Stimulated activated CD4-positive, alpha-beta T cell treated with anti-CD3 and anti-CD28 coated beads, TNF-alpha, amount 100 ng/mL, for 4 hours (primary cell): Measurements from ENCODE around the gene USP1.

Experiments
- DNase-seq, 3 experiments: peaks; one replicate each; pipeline ENCODE4 v3.0.0-alpha.2; 2020; ENCODE audit warnings: low read depth in 3 of 3

USP1 gene

GRCh38 chr1:62426237-62426636 lies 10.6 kb upstream of the USP1 start:
- no peak for DNase-seq

DNA sequence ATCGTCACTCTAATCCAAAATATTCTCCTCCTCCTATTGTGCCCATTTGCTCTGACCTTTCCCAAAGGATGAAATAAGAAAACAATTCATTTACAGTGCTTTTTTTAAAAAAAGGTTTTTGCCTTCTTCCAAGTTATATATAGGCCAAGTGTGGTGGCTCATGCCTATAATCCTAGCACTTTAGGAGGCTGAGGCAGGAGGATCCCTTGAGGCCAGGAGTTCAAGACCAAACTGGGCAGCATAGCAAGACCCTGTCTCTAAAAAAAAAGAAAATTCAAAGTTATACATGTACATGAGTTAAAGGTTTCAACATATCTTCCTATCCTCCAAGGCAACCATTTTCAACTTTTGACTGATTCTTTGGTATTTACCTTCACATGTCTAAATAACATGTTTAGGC lies 10.1 kb upstream of the USP1 start:
- DNase-seq: no peak

GRCh38 chr1:62428351-62428750 lies 8.5 kb upstream of the USP1 start:
- DNase-seq: no peak

DNA sequence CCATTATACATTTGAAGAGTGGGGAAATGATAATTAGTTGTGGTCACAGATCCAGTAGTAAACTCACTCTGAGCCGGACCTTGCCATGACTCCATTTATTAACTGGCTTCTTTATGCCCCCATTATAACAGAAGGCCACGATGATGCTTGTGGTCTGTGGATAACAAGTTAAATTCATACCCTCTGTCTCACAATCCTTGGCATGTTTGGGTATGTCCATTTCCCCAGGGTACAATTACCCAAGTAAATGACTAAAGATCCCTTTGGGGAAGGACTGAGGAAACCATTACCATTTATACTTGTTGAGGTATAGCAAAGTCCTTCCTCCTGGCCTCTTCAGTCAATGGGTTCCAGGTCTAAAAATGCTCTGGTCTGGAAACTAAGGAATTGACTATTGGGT lies 7.3 kb upstream of the USP1 start:
- DNase-seq: no peak

DNA sequence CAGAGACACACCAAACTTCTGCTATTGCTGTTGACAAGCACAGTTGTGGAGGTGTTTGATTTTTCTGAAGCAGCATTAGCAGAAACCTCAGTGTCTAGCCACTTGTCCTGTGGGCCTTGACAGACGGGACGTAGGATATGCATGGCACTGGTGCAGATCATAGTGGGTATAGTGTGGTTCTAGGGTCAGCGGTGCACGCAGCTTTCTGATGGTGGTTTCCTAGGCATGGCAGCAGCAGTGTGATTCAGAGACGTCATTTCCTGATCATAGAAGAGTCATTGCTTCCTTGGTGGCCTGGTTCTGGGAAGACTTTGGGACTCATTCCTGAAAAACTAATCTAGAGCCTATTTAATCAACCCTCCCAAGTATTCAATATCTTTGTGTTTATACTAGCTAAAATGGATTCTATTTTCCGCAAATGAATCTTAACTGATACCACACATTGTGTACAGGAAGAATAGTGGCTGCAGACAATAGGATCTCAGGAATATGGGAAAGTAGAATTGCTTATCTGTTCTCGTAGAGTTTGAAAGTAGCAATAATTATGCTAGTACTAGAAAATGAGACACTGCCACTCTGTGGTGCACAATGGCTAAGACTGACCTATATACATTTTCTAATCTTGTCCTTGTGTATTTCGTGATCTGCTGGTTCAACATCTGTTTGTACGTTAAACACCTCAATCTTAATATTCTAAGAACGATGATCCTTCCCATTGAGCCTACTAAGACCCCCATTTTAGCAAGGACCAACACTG lies 2.8 kb upstream of the USP1 start:
- DNase-seq: no peak

DNA sequence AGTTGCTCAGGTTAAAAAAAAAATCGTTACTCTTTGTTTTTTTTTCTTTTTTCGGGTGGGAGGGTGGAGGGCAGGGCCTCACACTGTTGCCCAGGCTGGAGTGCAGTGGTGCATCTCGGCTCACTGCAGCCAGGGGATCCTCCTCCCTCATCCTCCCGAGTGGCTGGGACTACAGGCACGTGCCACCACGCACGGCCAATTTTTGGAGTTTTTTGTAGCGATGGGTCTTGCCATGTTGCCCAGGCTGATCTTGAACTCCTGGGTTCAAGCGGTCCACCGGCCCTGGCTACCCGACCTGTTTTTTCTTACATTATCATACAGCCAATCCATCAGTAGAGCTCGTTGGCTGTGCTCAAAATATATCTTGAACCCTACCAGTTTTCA lies 2.2 kb upstream of the USP1 start:
- DNase-seq: no peak

DNA sequence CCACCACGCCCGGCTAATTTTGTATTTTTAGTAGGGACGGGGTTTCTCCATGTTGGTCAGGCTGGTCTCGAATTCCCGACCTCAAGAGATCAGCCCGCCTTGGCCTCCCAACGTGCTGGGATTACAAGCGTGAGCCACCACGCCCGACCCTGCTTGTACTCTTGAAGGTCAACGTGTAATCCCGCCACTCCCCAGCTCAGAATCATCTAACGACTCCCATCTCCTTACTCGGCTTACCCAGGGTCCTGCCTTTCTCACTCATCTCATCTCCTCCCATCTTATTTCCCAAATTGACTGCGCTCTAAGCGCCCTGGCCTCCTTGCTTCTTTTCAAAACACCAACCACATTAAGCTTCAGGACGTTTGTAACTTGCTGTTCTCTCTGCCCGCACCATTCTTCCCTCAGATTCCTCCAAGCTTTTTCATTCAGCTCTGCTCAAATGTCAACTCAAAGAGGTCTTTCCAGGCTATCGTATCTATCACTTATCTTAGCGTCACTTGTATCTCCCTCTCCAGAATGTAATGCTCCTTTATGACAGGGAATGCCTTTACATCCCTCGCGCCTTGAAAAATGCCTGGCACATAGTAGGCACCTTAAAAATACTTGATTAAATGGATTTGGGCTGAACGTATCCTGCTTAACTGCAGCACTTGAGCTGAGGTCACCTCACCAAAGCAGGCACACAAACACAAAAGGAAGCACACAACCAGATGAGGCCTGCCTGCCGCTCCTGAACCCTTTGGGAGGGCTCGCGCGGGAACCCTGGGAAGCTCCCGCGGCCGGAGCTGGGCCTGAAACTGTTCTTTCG lies 1.4 kb upstream of the USP1 start:
- no peak for DNase-seq

DNA sequence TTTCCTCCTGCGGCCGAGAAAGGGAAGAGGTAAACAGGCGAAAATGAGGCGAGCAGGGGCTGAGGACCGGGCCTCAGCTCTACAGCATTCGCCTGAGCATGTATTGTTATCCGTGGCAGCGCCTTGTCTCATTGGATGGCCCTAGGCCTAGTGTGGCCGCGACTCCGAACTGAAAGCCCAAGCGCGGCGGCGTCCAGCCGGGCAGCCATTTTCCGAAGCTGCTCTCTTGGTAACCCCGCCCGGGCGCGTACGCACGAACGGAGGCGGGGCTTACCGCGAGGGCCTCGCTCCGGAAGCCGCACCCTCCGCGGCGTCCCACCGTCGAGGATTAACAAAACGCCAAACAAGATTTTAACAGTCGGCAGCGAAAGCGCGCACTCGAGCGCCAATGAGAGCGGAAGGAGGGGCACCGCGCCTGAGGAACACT lies 797 bp upstream of the USP1 start:
- DNase-seq: peak; percentile 88 to 93 (median 93)

- DNase-seq: peak in 2 of 3 experiments; percentile 16 to 42
Measured at GRCh38 chr1:62437273-62437940, 558 bp downstream of the USP1 start.

DNA sequence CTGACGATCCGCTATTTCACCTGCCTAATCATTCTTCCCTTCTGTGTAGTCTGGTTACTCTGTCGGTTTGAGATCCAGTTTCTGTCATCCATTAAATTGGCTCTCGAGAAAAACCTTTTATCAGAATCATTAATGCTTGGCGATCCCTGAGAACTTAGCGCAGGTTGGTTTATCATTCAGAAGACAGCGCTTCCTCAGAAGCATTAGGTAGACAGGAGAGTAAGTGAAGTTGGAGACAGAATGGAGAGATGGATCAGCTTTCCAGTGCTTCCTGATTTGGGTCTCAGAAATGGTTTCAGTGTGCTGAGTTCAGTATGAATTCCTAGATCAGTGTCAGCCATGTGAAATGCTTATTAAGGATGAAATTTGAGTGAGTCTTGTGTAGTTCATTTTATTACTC lies 1.3 kb downstream of the USP1 start:
- DNase-seq: no peak

- no peak for DNase-seq
Measured at GRCh38 chr1:62439652-62440371, 3.0 kb downstream of the USP1 start.

DNA sequence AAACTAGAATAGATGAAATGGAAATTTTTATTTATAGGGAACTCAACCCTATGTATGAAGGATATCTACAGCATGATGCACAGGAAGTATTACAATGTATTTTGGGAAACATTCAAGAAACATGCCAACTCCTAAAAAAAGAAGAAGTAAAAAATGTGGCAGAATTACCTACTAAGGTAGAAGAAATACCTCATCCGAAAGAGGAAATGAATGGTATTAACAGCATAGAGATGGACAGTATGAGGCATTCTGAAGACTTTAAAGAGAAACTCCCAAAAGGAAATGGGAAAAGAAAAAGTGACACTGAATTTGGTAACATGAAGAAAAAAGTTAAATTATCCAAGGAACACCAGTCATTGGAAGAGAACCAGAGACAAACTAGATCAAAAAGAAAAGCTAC lies 7.9 kb downstream of the USP1 start:
- no peak for DNase-seq

DNA sequence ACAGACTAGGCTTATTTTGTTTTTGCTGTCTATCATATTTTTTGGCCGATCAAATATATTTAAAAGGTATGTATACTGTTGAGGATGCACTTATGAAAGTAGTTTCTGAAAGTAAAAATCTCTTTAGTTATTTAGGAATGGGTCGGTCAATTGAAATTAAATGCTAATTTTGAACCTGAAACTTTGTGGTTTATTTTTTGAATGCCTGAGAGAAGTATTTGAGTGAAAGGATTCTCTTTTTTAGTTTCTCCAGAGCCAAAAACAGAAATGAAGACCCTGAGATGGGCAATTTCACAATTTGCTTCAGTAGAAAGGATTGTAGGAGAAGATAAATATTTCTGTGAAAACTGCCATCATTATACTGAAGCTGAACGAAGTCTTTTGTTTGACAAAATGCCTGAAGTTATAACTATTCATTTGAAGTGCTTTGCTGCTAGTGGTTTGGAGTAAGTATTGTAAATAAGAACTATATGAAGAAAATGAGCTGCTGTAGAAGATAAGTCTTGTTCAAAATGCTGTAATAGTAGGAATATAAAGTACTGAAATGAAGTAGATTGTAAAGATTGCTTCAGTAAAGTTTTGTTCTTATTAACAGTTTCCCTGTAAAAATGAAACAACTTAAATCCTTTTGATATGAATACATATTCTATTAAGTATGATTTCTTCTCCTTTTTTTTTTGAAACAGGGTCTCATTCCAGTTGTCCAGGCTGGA lies 11.5 kb downstream of the USP1 start:
- DNase-seq: no peak

DNA sequence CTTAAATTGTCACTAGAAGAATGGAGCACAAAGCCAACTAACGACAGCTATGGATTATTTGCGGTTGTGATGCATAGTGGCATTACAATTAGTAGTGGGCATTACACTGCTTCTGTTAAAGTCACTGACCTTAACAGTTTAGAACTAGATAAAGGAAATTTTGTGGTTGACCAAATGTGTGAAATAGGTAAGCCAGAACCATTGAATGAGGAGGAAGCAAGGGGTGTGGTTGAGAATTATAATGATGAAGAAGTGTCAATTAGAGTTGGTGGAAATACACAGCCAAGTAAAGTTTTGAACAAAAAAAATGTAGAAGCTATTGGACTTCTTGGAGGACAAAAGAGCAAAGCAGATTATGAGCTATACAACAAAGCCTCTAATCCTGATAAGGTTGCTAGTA lies 13.5 kb downstream of the USP1 start:
- no peak for DNase-seq

DNA sequence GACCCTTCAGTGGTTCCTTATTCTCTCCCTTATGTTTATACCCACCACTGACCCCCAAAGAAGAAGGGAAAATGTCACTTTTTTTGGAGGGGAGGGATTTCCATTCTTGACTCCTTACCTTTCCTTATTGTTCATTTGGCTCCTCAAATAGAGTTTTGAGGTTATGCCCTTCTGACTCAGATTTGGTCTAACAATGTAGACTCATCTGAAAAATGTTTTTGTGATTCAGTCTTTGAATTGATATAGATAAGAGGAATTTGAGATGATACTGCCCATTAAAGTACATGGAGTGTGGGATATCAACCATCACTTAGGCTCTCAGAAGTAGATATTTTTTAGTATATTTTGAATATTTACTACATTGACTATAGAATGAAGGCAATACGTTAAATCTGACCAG lies 16.1 kb downstream of the USP1 start:
- DNase-seq: no peak

DNA sequence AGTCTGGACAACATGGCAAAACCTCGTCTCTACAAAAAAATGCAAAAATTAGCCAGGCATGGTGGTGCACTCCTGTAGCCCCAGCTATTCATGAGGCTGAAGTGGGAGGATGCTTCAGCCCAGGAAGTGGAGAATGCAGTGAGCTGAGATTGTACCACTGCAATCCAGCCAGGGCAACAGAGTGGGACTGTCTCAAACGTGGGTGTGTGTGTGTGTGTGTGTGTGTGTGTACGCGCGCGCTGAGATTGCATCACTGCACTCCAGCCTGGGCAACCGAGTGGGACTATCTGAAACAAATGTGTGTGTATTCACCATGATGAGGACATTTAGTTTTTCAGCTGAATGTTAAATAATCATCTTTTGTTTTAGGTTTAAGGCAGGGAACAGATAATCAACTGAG lies 21.1 kb downstream of the USP1 start:
- no peak for DNase-seq

DNA sequence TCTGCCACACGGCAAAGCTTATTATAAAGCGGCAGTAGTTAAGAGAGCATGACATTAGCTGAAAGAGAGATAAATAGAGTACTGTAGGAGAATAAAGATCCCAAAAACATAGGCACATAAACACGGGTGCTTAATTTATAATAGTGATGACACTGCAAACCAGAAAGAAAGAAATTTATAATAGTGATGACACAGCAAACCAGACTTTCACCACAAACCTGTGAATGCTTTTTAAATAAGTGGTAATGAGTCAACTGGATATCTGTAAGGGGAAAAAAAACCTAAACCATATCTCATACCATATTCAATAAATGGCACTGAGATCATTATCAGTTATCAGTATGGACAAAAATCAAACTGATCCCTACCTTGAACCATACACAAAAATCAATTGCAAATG lies 25.5 kb downstream of the USP1 start:
- DNase-seq: no peak

- no peak for DNase-seq
Measured at GRCh38 chr1:62467092-62467491, 30.2 kb downstream of the USP1 start.

DNA sequence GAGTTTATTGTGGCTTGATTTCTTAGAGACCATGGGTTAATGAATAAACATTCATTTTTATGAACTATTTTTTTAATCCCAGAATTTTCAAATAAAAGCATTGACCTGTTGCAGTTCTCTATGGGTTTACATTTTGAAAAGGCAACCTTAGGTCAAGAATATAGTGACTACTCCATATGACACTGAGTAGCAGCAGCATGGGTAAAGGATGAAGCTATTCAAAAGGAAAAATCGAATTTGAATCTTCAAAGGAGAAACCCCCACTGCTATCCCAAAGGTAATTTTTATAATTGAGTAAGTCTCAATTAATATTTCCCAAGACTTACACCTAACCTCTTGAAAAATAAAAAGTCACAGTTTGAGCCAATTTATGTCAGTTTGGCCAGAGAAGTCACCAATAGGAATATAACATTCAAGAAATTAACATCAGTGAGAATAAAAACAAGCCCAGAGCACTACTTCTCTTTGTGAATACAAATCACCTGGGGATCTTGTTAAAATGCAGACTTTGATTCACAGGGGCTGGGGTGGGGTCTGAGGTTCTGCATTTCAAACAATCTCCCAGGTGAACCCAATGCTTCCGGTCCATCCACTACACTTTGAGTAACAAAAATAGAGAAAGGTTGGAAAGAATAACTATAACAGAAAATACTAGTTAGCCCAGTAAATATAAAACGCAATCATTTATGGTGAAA lies 39.8 kb downstream of the USP1 start:
- DNase-seq: no peak

- no peak for DNase-seq
Measured at GRCh38 chr1:62481681-62482080, 44.8 kb downstream of the USP1 start.
